Measurements from ENCODE around the gene SRGAP3. TPM values are rescaled to one million over a fixed set of nuclear protein-coding genes. Genes with fewer than 3 reads are reported as not detected.

SRGAP3 gene
- total and polyA plus RNA-seq, 2 donors (not counting 1 experiment from before 2014, with no cell fraction given) = 1.4 to 1.5 TPM

DNA sequence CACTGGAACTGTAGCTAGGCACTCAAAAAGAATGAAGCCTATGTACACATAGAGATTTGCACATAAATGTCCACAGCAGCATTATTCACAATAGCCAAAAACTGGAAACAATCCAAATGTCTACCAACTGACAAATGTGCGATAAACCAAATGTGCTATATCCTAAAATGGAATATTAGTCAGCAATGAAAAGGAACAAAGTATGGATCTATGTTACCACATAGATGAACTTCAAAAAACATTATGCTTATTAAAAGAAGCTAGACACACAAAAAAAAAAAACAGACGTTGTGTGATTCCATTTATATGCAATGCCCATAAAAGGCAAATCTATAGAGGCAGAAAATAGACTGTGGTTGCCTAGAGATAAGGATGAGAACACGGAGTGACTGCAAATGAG is 39.7 kb downstream of the SRGAP3 start:
- Histone ChIP-seq H3K4me1 (ENCODE audit: control insufficient read depth in 2 of 2, insufficient read depth in 2 of 2, low read length in 2 of 2) (no peaks in the 10 kb centered on the region), H3K4me2 (replicated peaks; ENCODE audit: low read depth, low read length, poor library complexity, severe bottlenecking) (no peak overlapping the region), H3K79me2 (ENCODE audit: control insufficient read depth, insufficient read depth, low read length) (no peaks in the 10 kb centered on the region), H3K27me3 (replicated peaks in 1 of 4; ENCODE audit: control extremely low read depth in 1 of 4, control insufficient read depth in 3 of 4, insufficient read depth in 4 of 4, low read length in 3 of 4) (peaks cover 0 to 2% (median 0%) of the 10 kb centered on the region in 4 experiments), H3K4me3 (ENCODE audit: control extremely low read depth in 1 of 5, extremely low read depth in 1 of 5, insufficient read depth in 1 of 5, low read depth in 2 of 5, low read length in 4 of 5) (no peak overlapping the region), H4K20me1 (ENCODE audit: control insufficient read depth, insufficient read depth, low read length, poor library complexity, severe bottlenecking) (no peaks in the 10 kb centered on the region), H3K36me3 (replicated peaks in 1 of 2; ENCODE audit: control extremely low read depth in 1 of 2, control insufficient read depth in 1 of 2, extremely low read depth in 1 of 2, insufficient read depth in 2 of 2, low read length in 1 of 2) (no peaks in the 10 kb centered on the region), H3K27ac (ENCODE audit: low read length in 2 of 2) (no peak overlapping the region), H3K9me3 (ENCODE audit: control extremely low read depth in 1 of 3, control insufficient read depth in 2 of 3, insufficient read depth in 1 of 3, low read length in 2 of 3) (no peaks in the 10 kb centered on the region), H3K9ac (ENCODE audit: low read length) (no peak overlapping the region), H2AFZ (ENCODE audit: insufficient read depth, low read depth, low read length, poor library complexity, severe bottlenecking) (no peak overlapping the region)
- H3K9me3 Mint-ChIP-seq (ENCODE audit: insufficient read depth) = no peaks in the 10 kb centered on the region
- H3K27me3 Mint-ChIP-seq = peaks cover 10% of the 10 kb centered on the region
- POLR2A ChIA-PET = no interaction called here
- ATAC-seq (ENCODE audit: low read depth) (no peak), DNase-seq (no peak)
- no peak overlapping the region for H3K4me3 Mint-ChIP-seq
- no peak for TF ChIP-seq EZH2 (IDR thresholded peaks at IDR 0.05; ENCODE audit: borderline replicate concordance, insufficient read depth, low read depth, low read length, poor library complexity, severe bottlenecking)
- TF ChIP-seq, protein P1, sequence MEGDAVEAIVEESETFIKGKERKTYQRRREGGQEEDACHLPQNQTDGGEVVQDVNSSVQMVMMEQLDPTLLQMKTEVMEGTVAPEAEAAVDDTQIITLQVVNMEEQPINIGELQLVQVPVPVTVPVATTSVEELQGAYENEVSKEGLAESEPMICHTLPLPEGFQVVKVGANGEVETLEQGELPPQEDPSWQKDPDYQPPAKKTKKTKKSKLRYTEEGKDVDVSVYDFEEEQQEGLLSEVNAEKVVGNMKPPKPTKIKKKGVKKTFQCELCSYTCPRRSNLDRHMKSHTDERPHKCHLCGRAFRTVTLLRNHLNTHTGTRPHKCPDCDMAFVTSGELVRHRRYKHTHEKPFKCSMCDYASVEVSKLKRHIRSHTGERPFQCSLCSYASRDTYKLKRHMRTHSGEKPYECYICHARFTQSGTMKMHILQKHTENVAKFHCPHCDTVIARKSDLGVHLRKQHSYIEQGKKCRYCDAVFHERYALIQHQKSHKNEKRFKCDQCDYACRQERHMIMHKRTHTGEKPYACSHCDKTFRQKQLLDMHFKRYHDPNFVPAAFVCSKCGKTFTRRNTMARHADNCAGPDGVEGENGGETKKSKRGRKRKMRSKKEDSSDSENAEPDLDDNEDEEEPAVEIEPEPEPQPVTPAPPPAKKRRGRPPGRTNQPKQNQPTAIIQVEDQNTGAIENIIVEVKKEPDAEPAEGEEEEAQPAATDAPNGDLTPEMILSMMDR (IDR thresholded peaks at IDR 0.05) = no peak
- H3K27ac Mint-ChIP-seq = no peak overlapping the region
- WGBS (ENCODE audit: insufficient coverage) = no CpG with 5 or more reads among the region's 3 CpGs
- no peaks in the 10 kb centered on the region for H3K4me1 Mint-ChIP-seq
- CTCF ChIA-PET = no interaction called here
- intact Hi-C loops (cut with micrococcal nuclease) = no loop called here

- Mint-ChIP-seq H3K4me1 (no peaks in the 10 kb centered on the region), H3K27ac (no peak overlapping the region), H3K27me3 (peaks cover 10% of the 10 kb centered on the region), H3K9me3 (ENCODE audit: insufficient read depth) (no peaks in the 10 kb centered on the region), H3K4me3 (no peak overlapping the region)
- intact Hi-C loops (cut with micrococcal nuclease) = no loop called here
- DNase-seq = no peak
- no peak for ATAC-seq (ENCODE audit: low read depth)
- Histone ChIP-seq H3K27ac (ENCODE audit: low read length in 2 of 2) (no peak overlapping the region), H3K9me3 (ENCODE audit: control extremely low read depth in 1 of 3, control insufficient read depth in 2 of 3, insufficient read depth in 1 of 3, low read length in 2 of 3) (no peaks in the 10 kb centered on the region), H3K36me3 (replicated peaks in 1 of 2; ENCODE audit: control extremely low read depth in 1 of 2, control insufficient read depth in 1 of 2, extremely low read depth in 1 of 2, insufficient read depth in 2 of 2, low read length in 1 of 2) (no peaks in the 10 kb centered on the region), H4K20me1 (ENCODE audit: control insufficient read depth, insufficient read depth, low read length, poor library complexity, severe bottlenecking) (no peaks in the 10 kb centered on the region), H3K4me2 (replicated peaks; ENCODE audit: low read depth, low read length, poor library complexity, severe bottlenecking) (no peak overlapping the region), H3K79me2 (ENCODE audit: control insufficient read depth, insufficient read depth, low read length) (no peaks in the 10 kb centered on the region), H2AFZ (ENCODE audit: insufficient read depth, low read depth, low read length, poor library complexity, severe bottlenecking) (no peak overlapping the region), H3K4me1 (ENCODE audit: control insufficient read depth in 2 of 2, insufficient read depth in 2 of 2, low read length in 2 of 2) (no peaks in the 10 kb centered on the region), H3K9ac (ENCODE audit: low read length) (no peak overlapping the region), H3K4me3 (ENCODE audit: control extremely low read depth in 1 of 5, extremely low read depth in 1 of 5, insufficient read depth in 1 of 5, low read depth in 2 of 5, low read length in 4 of 5) (no peak overlapping the region), H3K27me3 (replicated peaks in 1 of 4; ENCODE audit: control extremely low read depth in 1 of 4, control insufficient read depth in 3 of 4, insufficient read depth in 4 of 4, low read length in 3 of 4) (peaks cover 0 to 2% (median 0%) of the 10 kb centered on the region in 4 experiments)
- TF ChIP-seq, protein P1 (IDR thresholded peaks at IDR 0.05) = no peak
- no peak for TF ChIP-seq EZH2 (IDR thresholded peaks at IDR 0.05; ENCODE audit: borderline replicate concordance, insufficient read depth, low read depth, low read length, poor library complexity, severe bottlenecking)
- ChIA-PET POLR2A (no interaction called here), CTCF (no interaction called here)
- 74% methylated on average over 2 of the region's 2 CpGs for WGBS (ENCODE audit: insufficient coverage)
These were observed 40.8 kb downstream of the SRGAP3 start for GRCh38 chr3:9208605-9209152.

Data from B cell (primary cell).